ENCODE data around the gene RAD50.

DNA sequence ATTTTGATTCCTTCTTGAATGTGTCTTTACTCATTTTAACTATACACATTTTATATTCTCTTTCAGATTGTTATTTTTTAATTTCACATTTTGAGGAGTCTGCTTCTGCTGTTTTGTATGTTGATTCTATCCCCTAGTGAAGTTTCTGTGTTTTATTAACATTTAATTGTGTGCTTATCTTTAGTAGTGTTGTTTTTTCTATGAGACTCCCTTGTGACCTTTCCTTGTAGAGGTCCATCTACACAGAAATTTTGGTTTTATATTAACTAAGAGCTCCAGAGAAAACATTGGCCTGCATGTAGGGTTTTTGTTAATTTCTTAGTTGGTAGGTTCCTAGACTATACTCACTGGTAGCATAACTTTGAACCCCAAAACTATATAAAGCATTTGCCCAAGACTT lies 65.8 kb downstream of the RAD50 start:
- no peak for TF ChIP-seq POLR2A (IDR thresholded peaks at IDR 0.05)
- TF ChIP-seq, protein P1, sequence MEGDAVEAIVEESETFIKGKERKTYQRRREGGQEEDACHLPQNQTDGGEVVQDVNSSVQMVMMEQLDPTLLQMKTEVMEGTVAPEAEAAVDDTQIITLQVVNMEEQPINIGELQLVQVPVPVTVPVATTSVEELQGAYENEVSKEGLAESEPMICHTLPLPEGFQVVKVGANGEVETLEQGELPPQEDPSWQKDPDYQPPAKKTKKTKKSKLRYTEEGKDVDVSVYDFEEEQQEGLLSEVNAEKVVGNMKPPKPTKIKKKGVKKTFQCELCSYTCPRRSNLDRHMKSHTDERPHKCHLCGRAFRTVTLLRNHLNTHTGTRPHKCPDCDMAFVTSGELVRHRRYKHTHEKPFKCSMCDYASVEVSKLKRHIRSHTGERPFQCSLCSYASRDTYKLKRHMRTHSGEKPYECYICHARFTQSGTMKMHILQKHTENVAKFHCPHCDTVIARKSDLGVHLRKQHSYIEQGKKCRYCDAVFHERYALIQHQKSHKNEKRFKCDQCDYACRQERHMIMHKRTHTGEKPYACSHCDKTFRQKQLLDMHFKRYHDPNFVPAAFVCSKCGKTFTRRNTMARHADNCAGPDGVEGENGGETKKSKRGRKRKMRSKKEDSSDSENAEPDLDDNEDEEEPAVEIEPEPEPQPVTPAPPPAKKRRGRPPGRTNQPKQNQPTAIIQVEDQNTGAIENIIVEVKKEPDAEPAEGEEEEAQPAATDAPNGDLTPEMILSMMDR (IDR thresholded peaks at IDR 0.05 in 8 of 11, conservative IDR thresholded peaks at IDR 0.05 in 3 of 11): no peak

Measured in spleen (tissue), 7 donors.